Vagina (tissue), 2 donors: ENCODE measurements around the gene KIAA1755.

Source experiments
- POLR2A ChIP-seq, 2 donors: fragments of 450-650 bp; IDR thresholded peaks; one replicate each; pipeline ENCODE4 v1.6.1; 2017; ENCODE audit warnings: antibody characterized with exemption in 2 of 2, mild to moderate bottlenecking in 2 of 2, moderate library complexity in 2 of 2
- TF ChIP-seq, protein P1 (sequence below), 3 experiments: fragments of 450-650 bp in 2 of 3; fragments of 200-600 bp in 1 of 3; sonication (generic) in 1 of 3; IDR thresholded peaks; one replicate each; pipeline ENCODE4 v1.5.1; 2017 to 2019; ENCODE audit warnings: antibody characterized with exemption in 3 of 3, mild to moderate bottlenecking in 2 of 3, moderate library complexity in 2 of 3

GRCh38 chr20:38202982-38203293 is 57.6 kb downstream of the KIAA1755 start:
- TF ChIP-seq POLR2A (IDR thresholded peaks at IDR 0.05), result no peak
- TF ChIP-seq, protein P1, sequence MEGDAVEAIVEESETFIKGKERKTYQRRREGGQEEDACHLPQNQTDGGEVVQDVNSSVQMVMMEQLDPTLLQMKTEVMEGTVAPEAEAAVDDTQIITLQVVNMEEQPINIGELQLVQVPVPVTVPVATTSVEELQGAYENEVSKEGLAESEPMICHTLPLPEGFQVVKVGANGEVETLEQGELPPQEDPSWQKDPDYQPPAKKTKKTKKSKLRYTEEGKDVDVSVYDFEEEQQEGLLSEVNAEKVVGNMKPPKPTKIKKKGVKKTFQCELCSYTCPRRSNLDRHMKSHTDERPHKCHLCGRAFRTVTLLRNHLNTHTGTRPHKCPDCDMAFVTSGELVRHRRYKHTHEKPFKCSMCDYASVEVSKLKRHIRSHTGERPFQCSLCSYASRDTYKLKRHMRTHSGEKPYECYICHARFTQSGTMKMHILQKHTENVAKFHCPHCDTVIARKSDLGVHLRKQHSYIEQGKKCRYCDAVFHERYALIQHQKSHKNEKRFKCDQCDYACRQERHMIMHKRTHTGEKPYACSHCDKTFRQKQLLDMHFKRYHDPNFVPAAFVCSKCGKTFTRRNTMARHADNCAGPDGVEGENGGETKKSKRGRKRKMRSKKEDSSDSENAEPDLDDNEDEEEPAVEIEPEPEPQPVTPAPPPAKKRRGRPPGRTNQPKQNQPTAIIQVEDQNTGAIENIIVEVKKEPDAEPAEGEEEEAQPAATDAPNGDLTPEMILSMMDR (IDR thresholded peaks at IDR 0.05), result no peak
